Endothelial cell (in vitro differentiated cells): Measurements from ENCODE around the gene OR1J4. TPM values are rescaled to one million over a fixed set of nuclear protein-coding genes. Genes with fewer than 3 reads are reported as not detected.

ENCODE experiments used
- DNase-seq: peaks from one replicate; pipeline ENCODE4 v3.0.0; 2021; ENCODE audit warnings: low spot score
- H3K27ac Mint-ChIP-seq: one replicate; pipeline ENCODE4 v1.8.0; 2021; ENCODE audit warnings: mixed read lengths, inconsistent platforms; ENCODE audit not compliant: unreplicated experiment
- H3K27me3 Mint-ChIP-seq: one replicate; pipeline ENCODE4 v1.8.0; 2021; ENCODE audit warnings: mild to moderate bottlenecking, moderate library complexity, mixed read lengths, inconsistent platforms; ENCODE audit not compliant: unreplicated experiment
- H3K36me3 Mint-ChIP-seq: one replicate; pipeline ENCODE4 v1.8.0; 2021; ENCODE audit warnings: mild to moderate bottlenecking, low read depth, mixed read lengths, inconsistent platforms; ENCODE audit not compliant: unreplicated experiment
- H3K4me1 Mint-ChIP-seq: one replicate; pipeline ENCODE4 v1.8.0; 2021; ENCODE audit warnings: mild to moderate bottlenecking, mixed read lengths, inconsistent platforms; ENCODE audit not compliant: unreplicated experiment
- H3K4me3 Mint-ChIP-seq: one replicate; pipeline ENCODE4 v1.8.0; 2021; ENCODE audit warnings: mild to moderate bottlenecking, mixed read lengths, inconsistent platforms; ENCODE audit not compliant: unreplicated experiment
- H3K9me3 Mint-ChIP-seq: one replicate; pipeline ENCODE4 v1.8.0; 2021; ENCODE audit warnings: mixed read lengths, inconsistent platforms; ENCODE audit not compliant: unreplicated experiment
- CTCF ChIP-seq: fragments of 200-600 bp; sonication (generic); IDR thresholded peaks from one replicate; pipeline ENCODE4 v1.5.0; 2021; ENCODE audit warnings: antibody characterized with exemption; ENCODE audit not compliant: unreplicated experiment
- total RNA-seq: library from RNA; stranded (reverse); fragmentation: NEBNext Ultra II Directional; extraction: Animal tissue kit (Norgen Biotek cat#: 25700); gene quantifications from one replicate; pipeline ENCODE4 v1.2.1, GENCODE V29; 2021; ENCODE audit not compliant: unreplicated experiment

The OR1J4 gene
- total RNA-seq, 1 donor from 2014 or later, result not detected

GRCh38 chr9:122538757-122539156, 19.8 kb downstream of the OR1J4 start:
- Mint-ChIP-seq H3K36me3 (peaks cover 10% of the 10 kb centered on the region), H3K4me3 (no peak overlapping the region), H3K27me3 (peaks cover 3% of the 10 kb centered on the region), H3K9me3 (peaks cover 14% of the 10 kb centered on the region), H3K27ac (no peak overlapping the region), H3K4me1 (no peaks in the 10 kb centered on the region)
- DNase-seq, result no peak
- no peak for TF ChIP-seq CTCF

GRCh38 chr9:122546196-122546595, 27.3 kb downstream of the OR1J4 start:
- H3K9me3 Mint-ChIP-seq, result no peaks in the 10 kb centered on the region
- no peak overlapping the region for H3K4me3 Mint-ChIP-seq
- no peaks in the 10 kb centered on the region for H3K36me3 Mint-ChIP-seq
- no peaks in the 10 kb centered on the region for H3K4me1 Mint-ChIP-seq
- no peak overlapping the region for H3K27ac Mint-ChIP-seq
- no peak for TF ChIP-seq CTCF
- no peaks in the 10 kb centered on the region for H3K27me3 Mint-ChIP-seq
- DNase-seq, result no peak

GRCh38 chr9:122551371-122551770, 32.4 kb downstream of the OR1J4 start:
- Mint-ChIP-seq H3K4me1 (no peaks in the 10 kb centered on the region), H3K27ac (no peak overlapping the region), H3K36me3 (no peaks in the 10 kb centered on the region), H3K9me3 (no peaks in the 10 kb centered on the region), H3K27me3 (peaks cover 5% of the 10 kb centered on the region), H3K4me3 (no peak overlapping the region)
- DNase-seq, result no peak
- no peak for TF ChIP-seq CTCF

GRCh38 chr9:122552812-122553211, 33.9 kb downstream of the OR1J4 start, which contains the start of gene OR1N2:
Gene OR1N2, plus strand, starts transcription at chr9:122553112. Its CDS starts 100 bp downstream, at chr9:122553212.
- H3K27me3 Mint-ChIP-seq, result peaks cover 5% of the 10 kb centered on the region
- DNase-seq, result no peak
- TF ChIP-seq CTCF, result no peak
- no peak within 1 kb of the TSS for H3K4me3 Mint-ChIP-seq
- no peaks in the 10 kb centered on the region for H3K4me1 Mint-ChIP-seq
- no peak within 1 kb of the TSS for H3K27ac Mint-ChIP-seq
- H3K36me3 Mint-ChIP-seq, result no peaks in the 10 kb centered on the region
- no peaks in the 10 kb centered on the region for H3K9me3 Mint-ChIP-seq

- no peak overlapping the region for H3K4me3 Mint-ChIP-seq
- no peak overlapping the region for H3K27ac Mint-ChIP-seq
- no peaks in the 10 kb centered on the region for H3K36me3 Mint-ChIP-seq
- H3K4me1 Mint-ChIP-seq, result no peaks in the 10 kb centered on the region
- H3K27me3 Mint-ChIP-seq, result no peaks in the 10 kb centered on the region
- peaks cover 6% of the 10 kb centered on the region for H3K9me3 Mint-ChIP-seq
- DNase-seq, result no peak
- TF ChIP-seq CTCF, result no peak
Observed at GRCh38 chr9:122561446-122561845, 42.5 kb downstream of the OR1J4 start.
